CD4-positive, alpha-beta T cell treated with Interleukin-1 beta for 1 hour (primary cell): ENCODE measurements around the gene OPN1LW.
A peak's percentile ranks its signal among the peaks of the same experiment; 100 is the strongest.
"Not testable (repeated sequence)": the region's sequence is repeated elsewhere in the genome, so short reads cannot be mapped to it uniquely, and the experiment has no call there.

Experiments used
- DNase-seq, 2 donors: peaks; one replicate each; pipeline ENCODE4 v3.0.0-alpha.2; 2020 to 2022

Gene OPN1LW

DNA sequence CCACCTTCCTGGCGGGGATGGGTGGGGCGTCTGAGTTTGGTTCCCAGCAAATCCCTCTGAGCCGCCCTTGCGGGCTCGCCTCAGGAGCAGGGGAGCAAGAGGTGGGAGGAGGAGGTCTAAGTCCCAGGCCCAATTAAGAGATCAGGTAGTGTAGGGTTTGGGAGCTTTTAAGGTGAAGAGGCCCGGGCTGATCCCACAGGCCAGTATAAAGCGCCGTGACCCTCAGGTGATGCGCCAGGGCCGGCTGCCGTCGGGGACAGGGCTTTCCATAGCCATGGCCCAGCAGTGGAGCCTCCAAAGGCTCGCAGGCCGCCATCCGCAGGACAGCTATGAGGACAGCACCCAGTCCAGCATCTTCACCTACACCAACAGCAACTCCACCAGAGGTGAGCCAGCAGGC lies at the start of gene OPN1LW:
OPN1LW (plus strand) TSS at position 234 of the 400 bp plus-strand sequence; CDS start at position 275, 41 bp downstream.
- not testable (repeated sequence) for DNase-seq

DNA sequence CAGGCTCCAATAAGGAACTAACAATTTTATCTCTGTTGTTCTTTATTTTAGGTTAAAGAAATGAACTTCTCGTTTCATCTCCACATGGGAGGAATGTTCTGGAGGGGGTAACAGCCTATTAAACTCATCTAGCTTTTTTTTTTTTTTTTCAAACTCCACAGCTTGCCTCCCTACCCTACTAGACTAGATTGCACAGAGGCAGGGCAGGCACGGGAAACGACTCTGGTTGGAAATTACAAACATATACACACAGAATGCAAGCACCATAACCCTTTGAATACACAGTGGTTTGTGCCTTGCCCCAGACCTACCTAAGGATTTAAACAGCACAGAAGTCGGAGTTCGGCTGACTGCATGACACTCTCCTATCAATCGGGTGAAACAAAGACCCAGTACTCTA lies 49.2 kb upstream of the OPN1LW start:
- no peak for DNase-seq

DNA sequence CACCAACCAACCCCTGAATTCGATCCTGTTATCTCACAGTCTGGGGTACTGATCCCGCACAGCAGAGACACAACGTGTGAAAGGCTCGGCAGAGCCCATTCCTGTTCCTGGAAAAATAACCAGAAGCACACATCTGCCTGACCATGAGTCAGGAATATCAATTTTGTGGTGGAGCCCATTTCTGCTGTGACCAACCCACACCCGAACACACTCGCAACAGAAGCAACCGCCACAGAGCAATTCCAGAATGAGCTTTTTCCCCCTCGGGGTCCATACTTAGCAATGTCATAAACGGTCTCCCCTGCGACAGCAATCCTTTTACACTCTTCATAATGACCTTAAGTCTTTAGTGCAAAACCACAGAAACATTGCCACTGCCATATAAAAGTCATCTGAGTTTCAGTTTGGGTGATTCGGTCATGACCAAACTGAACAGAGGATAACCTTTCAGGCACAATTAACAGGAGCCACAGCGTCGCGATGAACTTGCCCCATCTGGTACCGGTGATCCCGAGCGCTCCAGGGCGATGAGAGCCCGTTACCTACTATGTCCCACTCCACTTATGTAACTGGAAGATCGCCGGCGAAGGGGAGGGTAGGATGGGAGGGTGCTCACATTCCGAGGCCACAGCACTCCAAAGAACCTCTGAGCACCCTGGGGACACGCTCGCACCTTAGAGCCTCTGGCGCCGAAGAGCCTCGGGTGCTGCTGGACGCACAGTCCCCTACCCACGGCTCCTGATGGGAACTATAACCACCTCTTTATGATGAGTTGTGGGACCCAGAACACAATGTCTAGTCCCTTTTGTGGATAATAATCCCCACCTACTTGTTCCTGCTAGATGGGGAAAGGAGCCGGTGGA lies 47.7 kb upstream of the OPN1LW start:
- peak in 1 of 2 donors; percentile 39 for DNase-seq

DNA sequence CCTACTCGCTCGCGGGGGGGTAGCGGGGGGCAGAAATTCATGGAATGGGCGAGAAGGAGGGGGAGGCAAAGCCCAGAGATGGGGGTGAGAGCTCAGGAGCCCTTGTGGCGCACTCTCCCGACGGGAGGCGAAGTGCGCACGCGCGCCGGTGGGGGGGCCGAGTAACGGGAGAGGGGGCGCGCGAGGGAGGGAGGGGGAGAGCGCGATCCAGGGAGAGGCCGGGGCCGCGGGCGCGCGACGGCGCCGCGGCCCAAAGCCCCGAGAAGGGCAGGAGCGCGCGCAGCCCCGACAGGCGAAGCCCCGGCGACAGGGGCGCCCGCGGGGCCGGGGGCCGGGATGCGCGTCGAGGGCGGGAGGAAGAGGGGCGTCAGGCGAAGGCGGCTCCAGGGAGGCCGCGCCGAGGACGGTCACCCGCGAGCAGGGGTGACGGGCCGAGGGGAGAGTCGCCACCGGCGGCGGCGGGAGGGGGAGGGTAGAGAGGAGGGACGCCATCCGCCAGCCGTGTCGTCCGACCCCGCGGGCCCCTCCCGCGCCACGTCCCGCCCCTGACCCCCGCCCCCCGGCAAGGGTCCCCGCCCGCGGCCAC lies 46.9 kb upstream of the OPN1LW start:
- peak; percentile 75 to 79 for DNase-seq

DNA sequence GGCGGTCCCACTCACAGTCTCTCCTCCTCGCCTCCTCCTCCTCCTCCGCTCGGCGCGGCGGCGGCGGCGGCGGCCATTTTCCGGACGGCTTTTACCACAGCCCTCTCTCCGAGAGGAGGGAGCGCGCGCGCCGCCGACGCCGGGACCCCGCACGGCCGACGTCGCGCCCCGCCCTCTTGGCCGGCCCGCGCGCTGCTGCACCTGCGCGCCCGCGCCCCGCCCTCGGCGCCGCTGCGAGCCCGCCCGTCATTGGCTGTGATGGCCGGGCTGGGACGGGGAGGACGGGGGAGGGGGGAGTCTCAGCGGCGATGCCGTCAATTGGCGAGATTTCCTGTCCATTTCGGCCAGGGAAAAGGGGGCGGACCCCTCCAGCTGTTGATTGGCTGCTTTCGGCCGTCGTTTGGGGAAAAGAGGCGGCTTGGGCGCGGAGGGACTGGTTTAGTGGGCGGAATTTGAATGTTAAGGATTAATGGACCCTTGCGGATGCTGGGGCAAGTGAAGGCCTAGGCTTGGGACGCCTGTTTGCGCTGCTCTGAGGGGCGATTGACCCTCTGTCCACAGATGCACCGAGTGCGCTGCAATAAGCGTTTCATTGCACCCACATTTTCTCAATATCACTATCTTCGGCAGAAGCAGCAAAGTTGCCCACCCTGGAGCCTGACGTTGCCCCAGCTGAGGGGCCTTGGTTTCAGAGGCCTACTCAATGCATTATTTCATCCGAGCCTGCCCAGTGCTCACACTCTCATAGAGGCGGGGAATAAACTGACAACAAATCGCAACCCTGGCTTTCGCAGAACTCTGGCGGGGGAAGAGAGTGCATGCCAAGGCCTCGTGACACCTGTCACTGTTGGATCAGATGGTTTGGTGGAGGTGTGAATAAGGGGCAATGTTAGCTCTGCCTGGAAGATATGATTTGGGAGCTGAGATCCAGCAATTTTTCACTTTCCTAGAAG lies 46.2 kb upstream of the OPN1LW start, which contains the start of gene MECP2:
MECP2 (minus strand) TSS at position 129 of the 953 bp plus-strand sequence.
- peak; percentile 91 to 93 for DNase-seq

DNA sequence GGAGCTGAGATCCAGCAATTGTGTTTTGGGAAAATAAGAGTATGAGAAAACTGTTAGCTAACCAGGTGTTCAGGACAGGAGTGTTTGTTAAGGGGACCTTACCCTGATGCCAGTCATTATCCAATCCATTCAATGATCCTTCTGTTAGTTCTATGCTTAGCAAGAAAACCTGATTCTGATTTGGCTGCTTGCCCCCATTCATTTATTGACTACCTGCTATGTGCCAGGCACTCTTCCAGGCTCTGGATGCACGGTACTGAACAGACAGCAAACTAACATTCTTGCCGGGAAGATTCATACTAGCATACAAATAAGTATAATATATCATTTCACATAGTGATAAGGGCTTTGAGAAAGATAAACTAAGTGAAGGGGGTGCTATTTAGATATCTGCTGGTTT lies 45.5 kb upstream of the OPN1LW start:
- no peak for DNase-seq

DNA sequence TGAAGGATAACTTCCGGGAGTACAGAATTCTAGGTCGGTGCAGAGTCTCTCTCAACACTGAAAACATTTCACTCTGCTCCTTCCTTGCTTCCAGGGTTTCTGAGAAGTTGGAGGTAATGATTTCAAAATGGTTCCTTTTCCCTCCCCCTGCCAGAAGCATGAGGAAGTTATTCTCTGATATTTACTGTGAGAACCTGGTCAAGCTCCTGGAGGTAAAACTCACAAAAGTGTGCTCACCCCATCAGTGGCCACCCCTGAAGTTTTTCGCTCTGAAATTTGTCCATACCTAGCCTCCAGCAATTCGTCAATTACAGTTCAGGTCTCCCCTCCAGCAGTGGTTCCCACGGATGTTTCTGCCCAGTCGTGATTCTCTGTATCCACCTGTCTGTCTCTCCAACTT lies 30.3 kb upstream of the OPN1LW start:
- DNase-seq = no peak

DNA sequence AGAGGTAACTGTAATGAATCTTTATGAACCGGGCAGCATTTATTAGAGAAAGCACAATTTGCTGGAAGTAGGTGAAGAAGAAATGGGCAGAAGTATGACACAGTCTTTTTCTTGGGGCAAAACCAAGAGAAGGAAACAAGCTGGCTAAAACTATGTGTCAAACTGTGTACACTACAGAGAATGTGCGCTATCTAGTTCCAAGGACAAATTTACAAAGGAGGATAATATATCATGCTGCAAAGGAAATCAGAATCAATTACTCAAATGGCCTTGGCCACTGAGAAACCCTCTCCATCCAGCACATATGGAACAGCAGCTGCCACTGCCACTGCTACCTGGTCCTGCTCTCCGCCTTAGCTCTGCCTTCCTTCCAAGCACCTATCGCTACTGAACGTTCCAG lies 29.4 kb upstream of the OPN1LW start:
- no peak for DNase-seq

DNA sequence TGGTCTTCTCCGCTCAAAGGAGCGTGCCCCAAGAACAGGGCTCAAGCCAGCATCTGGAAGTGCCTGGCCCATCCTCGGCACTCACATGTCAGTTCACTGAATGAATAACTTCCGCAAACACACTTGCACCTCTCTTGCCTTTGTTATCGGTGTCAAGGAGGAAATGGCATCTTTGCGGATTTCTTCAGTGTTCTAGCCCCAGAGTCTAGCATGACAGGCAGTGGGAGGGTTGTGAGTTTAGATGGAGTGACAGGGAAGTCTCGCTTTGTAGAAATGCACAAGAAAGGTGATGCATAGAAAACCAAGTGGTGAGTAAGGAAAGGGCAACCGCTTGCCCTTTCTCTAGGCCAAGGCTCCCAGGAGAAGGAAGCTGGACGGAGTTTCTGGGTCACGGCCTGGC lies 29.0 kb upstream of the OPN1LW start:
- DNase-seq = no peak

DNA sequence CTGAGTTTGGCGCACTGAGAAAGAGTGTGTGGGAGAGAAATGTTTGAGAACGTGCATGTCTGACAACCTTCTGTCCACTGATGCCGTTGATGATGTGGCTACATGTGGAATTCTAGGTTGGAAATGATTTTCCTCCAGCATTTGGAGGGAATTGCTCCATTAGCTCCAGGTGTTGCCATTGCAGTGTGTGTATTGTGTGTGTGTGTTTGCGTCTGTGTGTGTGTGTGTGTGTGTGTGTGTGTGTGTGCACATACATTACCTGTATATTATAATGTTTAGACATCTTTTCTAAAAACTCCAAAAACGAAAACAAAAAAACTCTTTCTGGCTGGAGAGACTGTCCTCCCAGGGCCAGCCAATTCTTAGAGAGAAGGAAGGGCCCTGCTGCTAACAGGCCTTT lies 28.3 kb upstream of the OPN1LW start:
- DNase-seq = no peak

DNA sequence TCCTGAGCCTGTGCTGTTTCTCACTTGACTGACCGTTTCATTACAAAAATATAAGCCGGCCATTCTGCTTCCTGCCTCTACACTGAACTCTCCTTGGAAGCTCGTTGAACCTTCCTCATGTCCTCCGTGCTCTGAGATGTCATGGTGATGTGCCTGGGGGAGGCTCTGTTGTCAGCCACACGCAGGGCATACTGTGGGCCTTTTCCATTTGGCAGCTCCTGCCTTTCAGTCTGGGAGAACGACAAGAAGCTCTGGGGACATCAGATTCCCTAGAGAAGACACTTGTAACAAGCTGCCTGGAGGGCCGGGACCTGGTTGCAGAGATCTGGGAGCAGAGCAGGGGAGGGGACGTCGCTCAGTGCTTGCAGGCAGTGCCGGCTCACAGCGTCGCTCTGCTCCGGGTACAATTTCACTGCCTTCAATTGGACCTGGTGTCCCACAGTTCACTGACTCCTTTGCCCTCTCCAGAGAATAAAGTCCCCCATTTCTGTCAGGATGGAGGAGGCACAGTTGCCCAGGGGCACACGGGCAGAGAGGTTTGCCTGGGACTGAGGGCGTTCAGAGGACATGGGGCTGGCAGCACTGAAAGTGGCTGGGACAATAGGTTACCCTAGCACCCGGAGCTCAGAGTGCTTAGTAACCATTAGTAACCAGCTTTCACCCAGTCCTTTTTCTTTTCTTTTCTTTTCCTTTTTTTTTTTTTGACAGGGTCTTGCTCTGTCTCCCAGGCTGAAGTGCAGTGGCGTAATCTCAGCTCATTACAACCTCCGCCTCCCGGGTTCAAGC lies 27.4 kb upstream of the OPN1LW start:
- no peak for DNase-seq

DNA sequence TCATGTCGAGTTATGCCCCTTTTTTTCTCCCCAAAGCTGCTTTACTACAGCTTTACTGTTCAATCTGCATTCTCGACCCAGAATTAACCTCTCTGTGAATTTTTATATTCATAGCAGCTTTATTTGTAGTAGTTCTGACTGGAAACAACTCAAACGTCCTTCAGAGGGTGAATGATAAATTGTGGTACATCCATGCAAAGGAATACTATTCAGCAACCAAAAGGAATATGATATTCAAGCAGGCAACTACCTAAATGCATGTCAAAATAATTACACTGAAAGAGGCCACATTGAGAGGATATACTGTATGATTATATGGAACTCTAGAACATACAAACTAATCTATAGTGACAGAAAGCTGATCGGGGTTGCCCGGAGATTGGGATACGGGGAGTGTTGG lies 26.5 kb upstream of the OPN1LW start:
- no peak for DNase-seq

DNA sequence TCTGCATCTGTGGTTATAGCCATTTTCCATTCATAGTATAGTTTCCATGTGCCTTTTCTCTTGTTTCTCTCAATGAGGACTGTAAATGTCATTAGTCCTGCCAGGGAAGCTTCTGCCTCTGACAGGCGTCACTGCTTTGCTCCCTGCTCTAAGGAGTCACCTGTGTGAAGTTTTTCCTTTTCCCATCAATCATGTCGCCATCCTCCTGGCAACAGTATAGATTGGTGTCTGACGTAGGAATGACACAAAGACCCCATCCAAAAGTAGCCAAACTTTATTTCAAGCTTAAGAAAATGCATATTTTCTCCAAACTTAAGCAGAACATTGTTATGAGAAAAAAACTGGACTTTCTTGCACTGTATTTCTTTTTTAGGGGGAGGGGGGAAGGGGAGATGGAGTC lies 23.5 kb upstream of the OPN1LW start:
- DNase-seq = no peak

DNA sequence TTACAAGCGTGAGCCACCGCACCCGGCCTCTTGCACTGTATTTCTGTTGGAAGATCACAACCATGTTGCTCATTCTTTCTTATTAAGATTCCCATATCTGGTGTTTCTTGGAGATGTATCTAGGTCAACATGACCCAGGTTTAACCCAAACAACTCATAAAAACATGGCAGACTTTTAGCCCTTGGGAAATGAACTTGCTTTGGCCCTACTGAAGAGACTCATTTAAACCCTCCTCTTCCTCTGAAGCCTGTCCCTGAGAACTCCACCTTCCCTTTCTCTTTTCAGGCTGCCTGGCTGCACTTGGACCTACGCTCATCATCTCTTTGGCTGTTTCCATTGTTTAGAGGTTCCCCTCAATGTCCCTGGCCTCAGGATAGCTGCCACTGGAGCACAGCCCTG lies 22.8 kb upstream of the OPN1LW start:
- no peak for DNase-seq

DNA sequence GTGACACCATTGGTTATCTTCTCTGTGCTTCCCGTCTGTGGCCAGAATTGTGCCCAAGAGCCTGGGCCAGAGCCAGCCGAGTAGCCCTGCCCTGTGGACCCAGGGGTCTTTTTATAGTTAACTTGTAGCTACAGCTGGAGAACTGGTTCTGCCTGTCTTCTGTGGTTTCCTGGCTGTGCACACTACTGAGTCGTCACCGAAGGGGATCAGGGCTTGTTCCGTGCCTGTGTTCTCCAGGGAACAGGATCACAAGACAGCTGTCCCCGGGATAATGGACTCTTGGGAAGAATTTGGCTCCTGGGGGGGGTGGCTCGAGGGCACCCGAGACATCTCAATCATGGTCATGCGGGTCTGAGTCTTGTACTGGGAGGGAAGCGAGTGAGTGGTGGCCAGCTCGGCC lies 22.1 kb upstream of the OPN1LW start:
- DNase-seq = no peak

DNA sequence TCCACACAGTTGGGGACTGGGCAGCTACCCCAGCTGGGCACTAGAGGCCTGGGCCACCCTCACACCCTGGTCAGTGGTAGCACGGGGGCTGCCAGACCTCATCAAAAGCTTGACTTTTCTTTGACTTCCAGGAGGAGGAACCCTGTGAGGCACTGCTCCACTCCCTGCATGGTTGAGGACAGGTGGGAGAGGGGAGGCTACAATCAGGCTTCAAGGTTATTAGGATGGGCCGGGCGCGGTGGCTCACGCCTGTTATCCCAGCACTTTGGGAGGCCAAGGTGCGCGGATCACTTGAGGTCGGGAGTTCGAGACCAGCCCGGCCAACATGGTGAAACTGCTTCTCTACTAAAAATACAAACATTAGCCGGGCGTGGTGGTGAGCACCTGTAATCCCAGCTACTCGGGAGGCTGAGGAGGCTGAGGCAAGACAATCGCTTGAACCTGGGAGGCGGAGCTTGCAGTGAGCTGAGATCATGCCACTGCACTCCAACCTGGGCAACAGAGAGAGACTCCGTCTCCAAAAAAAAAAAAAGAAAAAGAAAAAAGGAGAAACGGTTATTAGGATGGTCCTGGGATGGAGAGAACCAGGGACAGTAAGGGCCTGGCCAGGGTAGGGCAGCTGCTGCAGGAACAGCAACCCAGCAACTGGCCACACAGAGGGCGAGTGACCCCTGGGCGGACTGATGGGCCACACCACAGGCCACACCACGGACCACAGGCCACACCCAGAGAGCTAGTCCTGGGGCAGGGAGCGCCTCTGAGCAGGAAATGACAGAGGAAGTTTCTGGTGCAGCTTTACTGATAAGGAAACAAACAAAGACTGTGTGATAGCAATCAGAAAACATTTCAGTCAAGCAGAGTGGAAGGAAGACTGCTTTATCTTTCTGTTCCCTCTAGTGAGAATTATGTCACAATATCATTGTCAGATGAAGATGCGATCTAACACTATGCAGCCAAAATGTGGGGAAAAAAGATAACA lies 20.5 kb upstream of the OPN1LW start:
- peak; percentile 52 to 64 for DNase-seq

DNA sequence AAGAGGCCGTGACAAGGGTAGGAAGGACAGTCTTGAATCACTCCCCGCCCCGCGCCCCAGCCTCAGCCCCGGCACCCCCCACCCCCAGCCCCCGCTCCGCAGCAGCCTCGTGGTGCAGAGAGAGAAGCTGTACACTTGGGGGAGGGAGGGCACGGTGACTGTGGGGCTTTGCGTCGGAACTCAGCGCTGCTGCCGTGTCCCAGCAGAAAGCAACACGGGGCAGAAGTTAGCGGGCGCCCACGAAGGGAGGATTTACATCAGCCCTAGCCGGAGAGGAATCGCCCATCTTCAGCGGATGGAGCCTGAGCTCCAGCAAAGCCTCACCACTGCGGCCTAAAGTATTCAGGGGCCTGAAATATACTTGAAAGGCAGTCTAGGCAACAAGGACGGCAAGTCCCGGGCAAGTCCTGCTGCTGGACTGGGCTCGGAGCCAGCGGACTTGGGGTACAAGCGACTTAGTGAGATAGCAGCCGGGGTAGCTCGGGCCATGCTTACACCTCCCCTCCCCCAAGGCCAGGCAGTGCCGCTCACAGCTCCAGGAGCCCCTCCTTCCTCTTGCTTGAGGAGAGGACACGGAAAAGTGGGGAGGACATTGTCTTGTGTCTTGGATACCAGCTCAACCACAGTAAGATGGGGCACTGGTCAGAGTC lies 18.5 kb upstream of the OPN1LW start:
- no peak for DNase-seq

DNA sequence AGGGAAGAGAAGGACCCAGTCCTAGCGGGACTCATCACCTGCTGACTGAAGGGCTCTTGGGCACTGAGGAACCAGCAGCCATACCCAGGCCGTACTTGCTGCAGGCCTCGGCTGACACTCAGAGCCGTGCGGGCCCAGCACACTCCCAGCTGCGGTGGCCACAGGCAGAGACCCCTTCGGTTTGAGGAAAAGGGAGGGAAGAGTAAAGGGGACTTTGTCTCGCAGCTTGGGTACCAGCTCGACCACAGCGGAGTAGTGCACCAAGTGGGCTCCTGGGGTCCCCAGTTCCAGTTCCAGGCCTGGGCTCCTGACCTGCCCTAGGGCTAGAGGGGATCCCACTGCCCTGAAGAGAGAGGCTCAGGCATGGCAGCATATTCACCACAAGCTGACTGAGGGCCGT lies 17.9 kb upstream of the OPN1LW start:
- no peak for DNase-seq

DNA sequence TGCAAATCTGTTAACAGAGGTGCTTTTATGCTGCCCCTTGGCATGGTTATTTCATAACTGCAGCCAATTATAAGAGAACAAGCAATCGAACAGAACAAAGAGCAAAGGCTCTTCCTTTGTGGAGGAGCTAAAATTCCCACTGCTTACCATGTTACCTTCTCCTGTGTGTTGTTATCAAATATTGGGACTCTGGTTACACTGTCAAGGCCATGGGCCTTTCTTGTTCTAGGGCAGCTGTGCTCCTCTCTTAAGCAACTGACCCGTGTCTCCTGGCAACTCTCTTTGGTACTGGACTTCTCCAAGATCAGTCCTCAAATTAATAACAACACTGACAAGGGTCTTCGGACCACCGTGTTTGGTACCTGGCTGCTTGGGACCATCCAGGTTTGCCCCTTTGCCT lies 12.1 kb upstream of the OPN1LW start:
- DNase-seq = no peak

DNA sequence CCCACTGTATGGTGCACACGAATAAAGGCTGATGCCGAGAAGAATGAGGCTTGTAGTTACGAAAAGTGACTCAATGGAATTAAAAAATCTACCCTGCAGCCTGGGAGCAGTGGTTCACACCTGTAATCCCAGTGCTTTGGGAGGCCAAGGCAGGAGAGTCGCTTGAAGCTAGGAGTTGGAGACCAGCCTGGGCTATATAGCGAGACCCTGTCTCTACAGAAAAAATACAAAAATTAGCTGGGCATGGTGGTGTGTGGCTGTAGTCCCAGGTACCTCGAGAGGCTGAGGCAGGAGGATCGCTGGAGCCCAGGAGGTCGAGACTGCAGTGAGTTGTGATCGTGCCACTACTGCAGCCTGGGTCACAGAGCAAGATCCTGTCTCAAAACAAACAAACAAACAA lies 11.7 kb upstream of the OPN1LW start:
- no peak for DNase-seq
